ENCODE results near the gene PNRC2.
"Not testable (repeated sequence)": the region's sequence is repeated elsewhere in the genome, so short reads cannot be mapped to it uniquely, and the experiment has no call there.

The PNRC2 gene

DNA sequence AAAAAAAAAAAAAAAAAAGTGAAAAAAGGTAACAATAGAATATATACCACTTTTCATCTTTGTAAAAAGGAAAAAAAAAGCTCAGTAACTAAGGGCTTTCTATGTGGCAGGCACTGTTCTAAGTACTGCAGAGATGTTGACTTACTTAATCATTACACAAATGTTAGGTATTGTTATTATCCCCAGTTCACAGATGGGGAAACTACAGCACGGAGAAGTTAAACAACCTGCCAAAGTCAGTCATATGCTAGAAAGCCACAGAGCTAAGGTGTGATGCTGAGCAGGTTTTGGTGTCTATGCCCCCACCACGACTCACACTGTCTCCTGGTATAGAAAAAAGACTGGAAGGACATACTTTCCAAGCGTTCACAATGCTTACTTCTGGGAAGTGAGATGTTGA lies 6.6 kb upstream of the PNRC2 start:
- DNase-seq: no peak

GRCh38 chr1:23957096-23957495 lies 2.5 kb upstream of the PNRC2 start:
- DNase-seq: peak in 1 of 14 donors; percentile 81

DNA sequence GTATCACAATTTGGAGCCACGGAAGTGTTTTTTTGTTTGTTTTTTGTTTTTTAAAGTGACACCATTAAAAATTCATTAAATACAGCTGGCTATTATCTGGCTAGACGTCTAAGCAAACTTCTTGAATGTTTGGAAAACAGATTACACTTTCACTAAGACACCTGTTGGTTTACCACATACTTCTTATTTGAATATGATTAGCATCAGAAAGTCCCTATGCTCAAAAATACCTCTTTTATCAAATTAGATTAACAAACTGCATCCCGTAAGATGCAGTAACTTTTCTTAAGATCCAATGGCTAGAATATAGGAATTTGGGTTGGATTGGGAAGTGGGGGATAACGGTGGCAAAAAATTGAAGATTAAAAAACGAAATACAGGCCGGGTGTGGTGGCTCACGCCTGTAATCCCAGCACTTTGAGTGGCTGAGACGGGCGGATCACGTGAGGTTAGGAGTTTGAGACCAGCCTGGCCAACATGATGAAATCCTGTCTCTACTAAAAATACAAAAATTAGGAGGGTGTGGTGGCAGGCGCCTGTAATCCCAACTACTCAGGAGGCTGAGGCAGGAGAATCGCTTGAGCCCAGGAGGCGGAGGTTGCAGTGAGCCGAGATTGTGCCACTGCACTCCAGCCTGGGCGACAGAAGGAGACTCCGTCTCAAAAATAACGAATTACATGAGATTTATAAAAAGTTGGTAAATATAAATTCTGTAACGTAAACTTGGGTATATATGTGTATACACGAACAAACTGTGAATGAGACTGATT lies 1.4 kb upstream of the PNRC2 start:
- not testable (repeated sequence) for DNase-seq

- DNase-seq: peak in 10 of 14 donors; percentile 45 to 85 (median 80)
Observed at GRCh38 chr1:23958810-23959460, 693 bp upstream of the PNRC2 start.

DNA sequence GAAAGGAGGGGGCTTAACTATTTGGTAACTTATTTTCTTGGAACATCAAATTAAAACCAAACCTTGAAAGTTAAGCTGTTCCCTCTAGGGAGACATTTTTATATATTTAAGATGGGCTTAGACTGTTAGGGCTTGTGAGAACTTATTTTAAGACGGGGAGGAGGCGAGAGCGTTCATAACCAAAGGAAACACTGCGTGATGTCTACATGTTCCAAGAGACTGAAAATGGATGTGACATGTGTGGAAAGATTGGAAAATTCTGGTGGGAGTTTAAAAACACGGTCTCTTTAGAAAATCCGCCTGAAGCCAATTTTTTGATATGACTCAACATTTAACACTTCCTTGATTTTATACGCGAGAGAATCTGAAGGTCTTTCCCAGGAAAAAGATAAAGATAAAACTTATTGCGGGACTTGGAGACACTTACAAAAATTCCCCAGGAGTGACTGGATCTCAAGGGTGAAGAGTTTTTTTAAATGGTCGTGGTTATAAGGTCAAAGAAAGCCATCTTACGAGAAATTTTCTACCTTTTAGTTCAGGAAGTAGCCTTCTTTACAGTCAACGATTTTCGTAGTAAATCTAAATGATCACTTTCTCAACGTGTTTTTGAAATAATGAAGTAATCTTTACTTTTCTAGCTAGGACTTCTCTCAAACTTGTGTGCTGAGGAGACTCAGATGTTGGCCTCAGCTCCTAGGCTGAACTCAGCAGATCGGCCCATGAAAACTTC lies 828 bp downstream of the PNRC2 start:
- peak in 1 of 14 donors; percentile 46 for DNase-seq

GRCh38 chr1:23963617-23964234 lies 4.1 kb downstream of the PNRC2 start:
- no peak for DNase-seq

DNA sequence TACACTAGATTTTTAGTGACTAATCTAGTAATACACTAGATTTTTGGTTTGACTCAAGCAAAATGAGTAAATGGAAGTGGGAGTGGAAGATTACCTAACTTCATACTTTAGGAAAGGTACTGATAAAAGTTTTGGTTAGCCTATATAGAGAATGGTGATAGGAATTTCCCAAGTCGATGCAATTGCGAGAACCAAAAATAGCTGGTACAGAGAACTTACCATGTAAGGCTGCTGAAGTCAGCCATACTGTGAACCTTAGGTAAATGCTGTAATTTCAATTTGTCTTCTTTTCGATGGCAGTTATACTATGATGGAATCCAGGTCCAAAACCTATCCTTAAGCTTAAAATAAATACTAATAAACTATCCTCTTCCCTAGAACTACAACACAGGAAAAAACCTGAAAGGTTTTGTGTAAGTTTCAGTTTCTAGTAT lies 4.6 kb downstream of the PNRC2 start:
- no peak for DNase-seq

DNA sequence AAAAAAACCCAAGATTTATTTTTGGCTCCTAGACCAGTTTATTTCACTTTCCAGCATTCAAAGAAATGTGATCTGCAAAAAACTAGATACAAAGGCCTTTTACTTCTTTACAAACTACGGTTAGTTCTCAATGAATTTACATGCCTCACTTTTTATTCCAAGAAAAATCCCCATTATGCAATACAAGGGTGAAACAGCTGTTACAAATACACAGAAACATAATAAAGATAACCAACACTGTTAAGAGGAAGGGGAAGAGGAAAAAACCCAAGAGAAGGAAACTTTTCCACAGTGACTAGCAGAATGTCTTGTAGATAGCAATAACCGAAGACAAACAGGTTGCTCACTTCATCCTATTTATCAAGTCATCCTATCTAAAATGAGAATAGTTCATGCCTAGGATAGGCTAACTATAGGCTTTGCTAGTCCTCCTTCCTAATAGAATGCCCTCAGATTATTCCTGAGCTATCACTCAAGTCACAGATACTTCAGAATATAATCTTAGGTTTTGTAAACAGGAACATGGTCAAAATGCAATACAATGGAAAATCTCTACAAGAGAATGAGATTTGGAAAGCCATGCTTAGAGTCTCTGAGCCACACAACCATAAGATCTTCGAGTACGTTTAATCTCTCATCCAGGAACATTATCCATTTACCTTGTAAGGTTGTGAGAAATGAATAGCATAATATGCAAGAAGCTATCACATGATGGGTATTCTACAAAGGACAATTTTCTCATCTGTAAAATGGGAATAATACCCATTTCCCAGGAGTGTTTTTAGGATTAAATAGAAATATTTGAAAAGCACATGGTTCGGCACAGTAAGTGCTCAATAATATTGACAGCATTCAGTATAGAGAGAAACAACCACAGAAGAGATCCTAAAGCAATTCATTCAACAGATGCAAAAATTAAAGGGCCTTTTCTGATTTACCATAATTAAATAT lies 5.4 kb downstream of the PNRC2 start:
- DNase-seq: no peak

- DNase-seq: no peak
Observed at GRCh38 chr1:23966973-23967493, 7.4 kb downstream of the PNRC2 start.

- DNase-seq: no peak
Observed at GRCh38 chr1:23967871-23968270, 8.2 kb downstream of the PNRC2 start.

- no peak for DNase-seq
Observed at GRCh38 chr1:23977187-23977853, 17.7 kb downstream of the PNRC2 start.

DNA sequence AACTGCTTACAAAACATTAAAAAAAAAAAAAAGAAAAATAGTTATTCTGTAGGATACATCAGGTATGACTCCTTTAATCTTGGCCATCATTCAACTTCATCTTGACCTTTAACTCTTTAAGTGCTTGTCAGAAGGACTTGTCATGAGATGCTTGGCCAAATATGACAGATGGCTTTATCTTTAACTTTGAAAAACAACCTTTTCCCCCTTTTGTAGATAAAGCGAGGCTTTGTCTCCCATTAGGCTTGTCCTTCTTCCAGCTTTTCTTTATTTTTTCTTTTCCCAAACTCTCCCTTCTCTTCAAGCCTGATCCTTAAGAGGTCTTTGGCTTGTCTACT lies 18.2 kb downstream of the PNRC2 start:
- DNase-seq: no peak

- DNase-seq: no peak
Observed at GRCh38 chr1:23978805-23979204, 19.2 kb downstream of the PNRC2 start.

GRCh38 chr1:23979387-23979880 lies 19.8 kb downstream of the PNRC2 start:
- DNase-seq: no peak

GRCh38 chr1:23979881-23980727 lies 20.5 kb downstream of the PNRC2 start, which contains the start of gene SRSF10:
Gene SRSF10, minus strand, starts transcription at chr1:23980327. Its CDS starts 72 bp downstream, at chr1:23980255.
- peak; percentile 71 to 99 (median 96) for DNase-seq

- peak in 5 of 14 donors; percentile 22 to 55 (median 42) for DNase-seq
Observed at GRCh38 chr1:23980728-23981070, 21.1 kb downstream of the PNRC2 start.

GRCh38 chr1:23984417-23985186 lies 25.0 kb downstream of the PNRC2 start:
- DNase-seq: no peak

- DNase-seq: not testable (repeated sequence)
Observed at GRCh38 chr1:23987038-23987437, 27.4 kb downstream of the PNRC2 start.

GRCh38 chr1:23989263-23989662 lies 29.6 kb downstream of the PNRC2 start:
- DNase-seq: no peak

All from C1 segment of cervical spinal cord (tissue), 14 donors.